ENCODE data around the gene ZFYVE9. TPM values are rescaled to one million over a fixed set of nuclear protein-coding genes. Genes with fewer than 3 reads are reported as not detected.
A peak's percentile ranks its signal among the peaks of the same experiment; 100 is the strongest.
"Not testable (repeated sequence)": the region's sequence is repeated elsewhere in the genome, so short reads cannot be mapped to it uniquely, and the experiment has no call there.

ZFYVE9 gene, protein sequence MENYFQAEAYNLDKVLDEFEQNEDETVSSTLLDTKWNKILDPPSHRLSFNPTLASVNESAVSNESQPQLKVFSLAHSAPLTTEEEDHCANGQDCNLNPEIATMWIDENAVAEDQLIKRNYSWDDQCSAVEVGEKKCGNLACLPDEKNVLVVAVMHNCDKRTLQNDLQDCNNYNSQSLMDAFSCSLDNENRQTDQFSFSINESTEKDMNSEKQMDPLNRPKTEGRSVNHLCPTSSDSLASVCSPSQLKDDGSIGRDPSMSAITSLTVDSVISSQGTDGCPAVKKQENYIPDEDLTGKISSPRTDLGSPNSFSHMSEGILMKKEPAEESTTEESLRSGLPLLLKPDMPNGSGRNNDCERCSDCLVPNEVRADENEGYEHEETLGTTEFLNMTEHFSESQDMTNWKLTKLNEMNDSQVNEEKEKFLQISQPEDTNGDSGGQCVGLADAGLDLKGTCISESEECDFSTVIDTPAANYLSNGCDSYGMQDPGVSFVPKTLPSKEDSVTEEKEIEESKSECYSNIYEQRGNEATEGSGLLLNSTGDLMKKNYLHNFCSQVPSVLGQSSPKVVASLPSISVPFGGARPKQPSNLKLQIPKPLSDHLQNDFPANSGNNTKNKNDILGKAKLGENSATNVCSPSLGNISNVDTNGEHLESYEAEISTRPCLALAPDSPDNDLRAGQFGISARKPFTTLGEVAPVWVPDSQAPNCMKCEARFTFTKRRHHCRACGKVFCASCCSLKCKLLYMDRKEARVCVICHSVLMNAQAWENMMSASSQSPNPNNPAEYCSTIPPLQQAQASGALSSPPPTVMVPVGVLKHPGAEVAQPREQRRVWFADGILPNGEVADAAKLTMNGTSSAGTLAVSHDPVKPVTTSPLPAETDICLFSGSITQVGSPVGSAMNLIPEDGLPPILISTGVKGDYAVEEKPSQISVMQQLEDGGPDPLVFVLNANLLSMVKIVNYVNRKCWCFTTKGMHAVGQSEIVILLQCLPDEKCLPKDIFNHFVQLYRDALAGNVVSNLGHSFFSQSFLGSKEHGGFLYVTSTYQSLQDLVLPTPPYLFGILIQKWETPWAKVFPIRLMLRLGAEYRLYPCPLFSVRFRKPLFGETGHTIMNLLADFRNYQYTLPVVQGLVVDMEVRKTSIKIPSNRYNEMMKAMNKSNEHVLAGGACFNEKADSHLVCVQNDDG (N-terminal part only)
- total RNA-seq (2012; rRNA removed) = 22.7 and 28.4 TPM in 2 replicates

DNA sequence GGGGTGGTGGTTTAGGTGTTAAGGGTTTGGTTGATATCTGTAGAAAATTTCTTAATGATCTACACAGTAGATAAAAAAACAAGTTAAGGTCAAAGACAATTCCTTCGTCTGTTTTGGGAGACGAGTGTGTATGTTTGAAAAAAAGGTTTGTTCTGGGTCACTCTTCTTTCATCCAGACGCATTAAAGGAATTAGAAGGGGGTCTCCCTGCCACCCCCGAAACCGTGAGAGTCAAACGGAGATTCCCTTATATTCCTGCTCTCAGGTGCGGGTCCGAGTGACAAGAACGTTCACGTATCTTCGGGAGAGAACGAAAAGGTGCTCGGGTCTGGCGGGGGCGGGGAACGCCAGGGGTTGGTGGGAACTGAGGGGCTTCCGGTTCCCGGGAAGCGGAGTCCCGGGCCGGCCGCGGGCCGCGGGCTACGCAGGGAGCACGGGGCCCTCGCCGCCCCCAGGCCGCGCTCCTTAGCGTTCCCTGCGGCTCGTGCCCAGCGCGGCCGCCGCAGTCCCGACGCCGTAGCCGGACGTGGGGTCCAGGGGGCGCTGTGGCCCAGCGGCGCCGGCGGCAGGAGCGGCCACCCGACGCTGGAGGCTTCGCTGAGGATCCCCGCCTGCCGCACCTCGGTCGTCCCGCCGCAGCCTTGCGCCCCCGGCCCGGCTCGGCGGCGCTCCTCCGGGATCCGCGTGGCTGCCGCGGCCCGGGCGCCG lies at the start of gene ZFYVE9:
ZFYVE9 (plus strand) TSS at position 577 of the 707 bp plus-strand sequence. CDS start 91,118 bp downstream, outside the sequence.
- Histone ChIP-seq H3K27me3 (ENCODE audit: control insufficient read depth, insufficient read depth, low read length) (no peaks in the 10 kb centered on the region), H3K36me3 (ENCODE audit: insufficient read depth, low read length) (no peaks in the 10 kb centered on the region), H3K9ac (ENCODE audit: low read depth, low read length) (peak within 1 kb of the TSS; percentile 96), H3K4me2 (ENCODE audit: low read length) (peak within 1 kb of the TSS; percentile 79), H3K9me3 (replicated peaks; ENCODE audit: low read length) (no peaks in the 10 kb centered on the region), H3K4me1 (ENCODE audit: control insufficient read depth, insufficient read depth, low read length) (peaks cover 33% of the 10 kb centered on the region), H3K4me3 (ENCODE audit: low read length) (peak within 1 kb of the TSS; percentile 79)

DNA sequence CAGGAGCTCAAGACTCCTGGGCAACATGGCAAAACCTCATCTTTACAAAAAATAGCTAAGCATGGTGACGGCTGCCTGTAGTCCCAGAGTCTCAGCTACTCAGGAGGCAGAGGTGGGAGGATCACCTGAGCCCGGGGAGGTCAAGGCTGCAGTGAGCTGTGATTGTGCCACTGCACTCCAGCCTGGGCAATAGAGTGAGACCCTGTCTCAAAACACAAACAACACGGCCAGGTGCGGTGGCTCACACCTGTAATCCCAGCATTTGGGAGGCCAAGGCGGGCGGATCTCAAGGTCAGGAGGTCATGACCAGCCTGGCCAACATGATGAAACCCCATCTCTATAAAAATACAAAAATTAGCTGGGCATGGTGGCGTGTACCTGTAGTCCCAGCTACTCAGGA lies 47.6 kb upstream of the ZFYVE9 start:
- H3K4me3 ChIP-seq (ENCODE audit: low read length); H3K27me3 ChIP-seq (ENCODE audit: control insufficient read depth, insufficient read depth, low read length): not testable (repeated sequence)
- H3K36me3 ChIP-seq (ENCODE audit: insufficient read depth, low read length) = peaks cover 11% of the 10 kb centered on the region

DNA sequence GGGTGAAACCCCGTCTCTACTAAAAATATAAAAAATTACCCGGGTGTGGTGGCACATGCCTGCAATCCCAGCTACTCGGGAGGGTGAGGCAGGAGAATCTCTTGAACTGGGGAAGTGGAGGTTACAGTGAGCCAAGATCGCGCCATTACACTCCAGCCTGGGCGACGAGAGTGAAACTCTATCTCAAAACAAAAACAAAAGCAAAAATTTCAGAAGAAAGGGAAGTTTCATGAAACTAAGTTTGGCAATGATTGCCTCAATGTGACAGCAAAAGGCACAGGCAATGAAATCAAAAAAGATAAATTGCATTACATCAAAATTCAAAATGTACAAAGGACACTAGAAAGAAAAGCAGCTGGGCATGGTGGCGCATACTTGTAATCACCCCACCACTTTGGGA lies 45.7 kb upstream of the ZFYVE9 start:
- Histone ChIP-seq H3K4me2 (ENCODE audit: low read length) (no peak overlapping the region), H3K4me3 (ENCODE audit: low read length) (no peak overlapping the region), H3K27me3 (ENCODE audit: control insufficient read depth, insufficient read depth, low read length) (no peaks in the 10 kb centered on the region), H3K36me3 (ENCODE audit: insufficient read depth, low read length) (peaks cover 1% of the 10 kb centered on the region), H3K9me3 (replicated peaks; ENCODE audit: low read length) (no peaks in the 10 kb centered on the region), H3K4me1 (ENCODE audit: control insufficient read depth, insufficient read depth, low read length) (no peaks in the 10 kb centered on the region), H3K9ac (ENCODE audit: low read depth, low read length) (no peak overlapping the region)

More for the DNA sequence above, 47.6 kb upstream of the ZFYVE9 start:
- not testable (repeated sequence) for H3K4me1 ChIP-seq (ENCODE audit: control insufficient read depth, insufficient read depth, low read length); H3K9ac ChIP-seq (ENCODE audit: low read depth, low read length); H3K4me2 ChIP-seq (ENCODE audit: low read length); H3K9me3 ChIP-seq (replicated peaks; ENCODE audit: low read length)

DNA sequence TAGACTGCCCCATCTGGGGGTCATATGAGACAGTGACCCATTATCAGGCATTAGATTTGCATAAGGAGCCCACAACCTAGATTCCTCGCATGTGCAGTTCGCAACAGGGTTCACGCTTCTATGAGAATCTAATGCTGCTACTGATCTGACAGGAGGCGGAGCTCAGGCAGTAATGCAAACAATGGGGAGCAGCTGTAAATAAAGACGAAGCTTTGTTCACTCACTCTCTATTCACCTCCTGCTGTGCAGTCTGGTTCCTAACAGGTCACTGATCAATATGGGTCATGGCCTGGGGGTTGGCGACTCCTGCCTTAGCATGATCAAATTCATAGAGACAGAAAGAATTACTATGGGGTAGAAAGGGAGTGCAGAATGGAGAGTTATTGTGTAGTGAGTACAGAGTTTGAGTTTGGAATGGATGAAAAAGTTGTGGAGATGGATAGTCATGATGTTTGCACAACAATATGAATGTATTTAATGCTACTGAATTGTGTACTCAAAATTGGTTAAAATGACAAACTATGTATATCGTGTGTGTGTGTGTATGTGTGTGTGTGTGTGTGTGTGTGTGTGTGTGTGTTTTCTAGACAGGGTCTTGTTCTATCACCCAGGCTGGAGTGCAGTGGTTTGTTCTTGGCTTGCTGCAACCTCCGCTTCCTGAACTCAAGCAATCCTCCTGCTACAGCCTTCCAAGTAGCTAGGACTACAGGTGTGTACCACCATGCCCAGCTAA lies 43.6 kb upstream of the ZFYVE9 start:
- Histone ChIP-seq H3K9ac (ENCODE audit: low read depth, low read length) (no peak overlapping the region), H3K36me3 (ENCODE audit: insufficient read depth, low read length) (no peaks in the 10 kb centered on the region), H3K4me1 (ENCODE audit: control insufficient read depth, insufficient read depth, low read length) (no peaks in the 10 kb centered on the region), H3K4me2 (ENCODE audit: low read length) (no peak overlapping the region), H3K9me3 (replicated peaks; ENCODE audit: low read length) (no peaks in the 10 kb centered on the region), H3K27me3 (ENCODE audit: control insufficient read depth, insufficient read depth, low read length) (no peaks in the 10 kb centered on the region), H3K4me3 (ENCODE audit: low read length) (no peak overlapping the region)

DNA sequence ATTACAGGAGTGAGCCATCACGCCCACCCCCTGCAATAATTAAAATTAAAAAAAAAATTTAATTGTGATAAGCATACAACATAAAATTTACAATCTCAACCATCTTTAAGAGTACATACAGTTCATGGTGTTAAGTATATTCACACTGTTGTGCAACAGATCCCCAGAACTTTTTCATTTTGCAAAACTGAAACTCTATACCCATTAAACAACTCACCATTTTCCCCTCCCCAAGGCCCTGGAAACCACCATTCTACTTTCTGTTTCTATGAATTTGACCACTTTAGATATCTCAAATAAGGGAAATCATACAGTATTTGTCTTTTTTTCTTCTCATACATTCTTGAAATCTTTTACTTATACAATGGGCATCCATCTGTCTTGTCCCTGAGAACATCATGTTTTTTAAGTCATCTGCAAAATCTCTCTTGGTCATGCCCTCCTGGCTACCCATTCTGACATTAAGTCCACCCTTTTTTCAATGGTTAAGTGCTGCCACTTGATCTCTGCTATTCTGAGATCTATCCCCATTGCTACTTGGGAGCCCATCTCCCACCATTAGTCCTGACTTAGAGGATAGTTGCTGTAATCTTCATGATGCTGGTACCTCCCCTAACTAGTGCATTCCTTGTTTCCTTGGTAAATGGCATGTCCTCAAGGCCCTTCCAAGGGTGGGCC lies 39.4 kb upstream of the ZFYVE9 start:
- no peak overlapping the region for H3K4me2 ChIP-seq (ENCODE audit: low read length)
- H3K27me3 ChIP-seq (ENCODE audit: control insufficient read depth, insufficient read depth, low read length) = no peaks in the 10 kb centered on the region
- H3K4me1 ChIP-seq (ENCODE audit: control insufficient read depth, insufficient read depth, low read length) = no peaks in the 10 kb centered on the region
- no peaks in the 10 kb centered on the region for H3K36me3 ChIP-seq (ENCODE audit: insufficient read depth, low read length)
- H3K9me3 ChIP-seq (replicated peaks; ENCODE audit: low read length) = no peaks in the 10 kb centered on the region
- no peak overlapping the region for H3K4me3 ChIP-seq (ENCODE audit: low read length)
- H3K9ac ChIP-seq (ENCODE audit: low read depth, low read length) = no peak overlapping the region

GRCh38 chr1:52111492-52111891 lies 30.4 kb upstream of the ZFYVE9 start:
- Histone ChIP-seq H3K4me1 (ENCODE audit: control insufficient read depth, insufficient read depth, low read length) (no peaks in the 10 kb centered on the region), H3K9ac (ENCODE audit: low read depth, low read length) (no peak overlapping the region), H3K9me3 (replicated peaks; ENCODE audit: low read length) (no peaks in the 10 kb centered on the region), H3K36me3 (ENCODE audit: insufficient read depth, low read length) (no peaks in the 10 kb centered on the region), H3K27me3 (ENCODE audit: control insufficient read depth, insufficient read depth, low read length) (peaks cover 3% of the 10 kb centered on the region), H3K4me3 (ENCODE audit: low read length) (no peak overlapping the region), H3K4me2 (ENCODE audit: low read length) (no peak overlapping the region)

GRCh38 chr1:52112489-52112888 lies 29.4 kb upstream of the ZFYVE9 start:
- Histone ChIP-seq H3K4me3 (ENCODE audit: low read length) (no peak overlapping the region), H3K4me1 (ENCODE audit: control insufficient read depth, insufficient read depth, low read length) (no peaks in the 10 kb centered on the region), H3K27me3 (ENCODE audit: control insufficient read depth, insufficient read depth, low read length) (peaks cover 3% of the 10 kb centered on the region), H3K36me3 (ENCODE audit: insufficient read depth, low read length) (no peaks in the 10 kb centered on the region), H3K4me2 (ENCODE audit: low read length) (no peak overlapping the region), H3K9ac (ENCODE audit: low read depth, low read length) (no peak overlapping the region), H3K9me3 (replicated peaks; ENCODE audit: low read length) (no peaks in the 10 kb centered on the region)

DNA sequence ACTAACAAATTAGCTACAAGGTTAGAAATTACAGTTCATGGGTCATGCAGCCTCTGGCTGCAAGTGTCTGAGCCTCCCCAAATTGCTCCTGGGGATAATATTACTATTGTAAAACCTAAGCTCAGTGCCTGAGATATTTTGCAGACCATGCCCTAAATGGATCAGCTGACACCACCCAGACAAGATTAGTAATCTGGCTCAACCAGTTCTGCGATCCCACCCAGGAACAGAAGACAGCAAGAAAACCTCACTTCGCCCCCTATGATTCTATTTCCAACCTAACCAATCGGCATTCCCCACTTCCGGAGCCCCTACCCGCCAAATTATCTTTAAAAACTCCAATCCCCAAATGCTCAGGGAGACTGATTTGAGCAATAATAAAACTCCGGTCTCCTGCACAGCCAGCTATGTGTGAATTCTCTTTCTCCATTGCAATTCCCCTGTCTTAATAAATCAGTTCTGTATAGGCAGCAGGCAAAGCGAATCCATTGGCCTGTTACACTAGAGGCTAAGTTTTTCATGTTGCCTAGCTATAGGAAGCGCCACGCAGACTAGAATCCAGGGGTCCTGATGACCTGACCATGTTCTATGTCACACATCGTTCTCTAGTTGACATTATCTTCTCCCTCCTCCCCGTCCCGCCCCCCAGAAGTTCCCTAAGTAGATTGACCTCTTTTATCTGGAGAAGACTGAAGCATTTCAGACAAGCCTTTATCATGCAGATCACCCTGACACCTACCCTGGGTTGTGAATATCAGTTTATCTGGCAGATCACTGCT lies 22.4 kb upstream of the ZFYVE9 start:
- no peak overlapping the region for H3K4me3 ChIP-seq (ENCODE audit: low read length)
- H3K9me3 ChIP-seq (replicated peaks; ENCODE audit: low read length) = no peaks in the 10 kb centered on the region
- H3K9ac ChIP-seq (ENCODE audit: low read depth, low read length) = no peak overlapping the region

DNA sequence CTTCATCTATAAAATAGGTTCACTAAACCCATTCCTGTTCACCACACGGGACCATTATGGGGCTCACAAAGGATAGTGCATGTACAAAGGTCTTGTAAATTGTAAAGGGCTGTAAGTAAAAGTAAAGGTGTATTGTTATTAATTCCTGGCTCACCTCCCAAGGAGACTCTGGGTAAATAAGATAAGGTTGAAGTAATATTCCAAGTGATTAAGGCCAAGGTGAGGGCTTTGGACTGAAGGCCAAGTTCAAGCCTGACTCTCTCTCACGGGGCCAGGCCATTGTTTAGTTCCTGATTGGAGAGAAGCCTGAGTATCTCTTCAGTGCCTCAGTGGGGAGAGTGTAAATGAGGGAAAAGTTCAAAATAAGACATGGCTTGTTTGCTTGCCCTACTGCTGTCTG lies 19.5 kb upstream of the ZFYVE9 start:
- H3K4me3 ChIP-seq (ENCODE audit: low read length) = no peak overlapping the region
- no peak overlapping the region for H3K4me2 ChIP-seq (ENCODE audit: low read length)
- no peaks in the 10 kb centered on the region for H3K36me3 ChIP-seq (ENCODE audit: insufficient read depth, low read length)
- peaks cover 16% of the 10 kb centered on the region for H3K27me3 ChIP-seq (ENCODE audit: control insufficient read depth, insufficient read depth, low read length)
- H3K4me1 ChIP-seq (ENCODE audit: control insufficient read depth, insufficient read depth, low read length) = no peaks in the 10 kb centered on the region
- H3K9me3 ChIP-seq (replicated peaks; ENCODE audit: low read length) = no peaks in the 10 kb centered on the region
- no peak overlapping the region for H3K9ac ChIP-seq (ENCODE audit: low read depth, low read length)

More for the DNA sequence above, 22.4 kb upstream of the ZFYVE9 start:
- Histone ChIP-seq H3K4me2 (ENCODE audit: low read length) (no peak overlapping the region), H3K27me3 (ENCODE audit: control insufficient read depth, insufficient read depth, low read length) (peaks cover 16% of the 10 kb centered on the region), H3K36me3 (ENCODE audit: insufficient read depth, low read length) (no peaks in the 10 kb centered on the region), H3K4me1 (ENCODE audit: control insufficient read depth, insufficient read depth, low read length) (no peaks in the 10 kb centered on the region)
